DND-41 (cell line): ENCODE results near the gene CACNA1D.

Experiments used
- EZH2 ChIP-seq: IDR thresholded peaks from 3 replicates; pipeline ENCODE4 v1.6.1; 2012; ENCODE audit warnings: borderline replicate concordance, low read depth, mild to moderate bottlenecking, moderate library complexity, low read length, inconsistent platforms; ENCODE audit not compliant: severe bottlenecking
- TF ChIP-seq, protein P1 (sequence below): IDR thresholded peaks from 2 replicates; pipeline ENCODE4 v1.5.1; 2012; ENCODE audit warnings: borderline replicate concordance, low read length, moderate library complexity, mild to moderate bottlenecking; ENCODE audit not compliant: poor library complexity, severe bottlenecking; ENCODE audit errors: extremely low read depth

GRCh38 chr3:53808496-53808895 lies 314.1 kb downstream of the CACNA1D start:
- TF ChIP-seq, protein P1, sequence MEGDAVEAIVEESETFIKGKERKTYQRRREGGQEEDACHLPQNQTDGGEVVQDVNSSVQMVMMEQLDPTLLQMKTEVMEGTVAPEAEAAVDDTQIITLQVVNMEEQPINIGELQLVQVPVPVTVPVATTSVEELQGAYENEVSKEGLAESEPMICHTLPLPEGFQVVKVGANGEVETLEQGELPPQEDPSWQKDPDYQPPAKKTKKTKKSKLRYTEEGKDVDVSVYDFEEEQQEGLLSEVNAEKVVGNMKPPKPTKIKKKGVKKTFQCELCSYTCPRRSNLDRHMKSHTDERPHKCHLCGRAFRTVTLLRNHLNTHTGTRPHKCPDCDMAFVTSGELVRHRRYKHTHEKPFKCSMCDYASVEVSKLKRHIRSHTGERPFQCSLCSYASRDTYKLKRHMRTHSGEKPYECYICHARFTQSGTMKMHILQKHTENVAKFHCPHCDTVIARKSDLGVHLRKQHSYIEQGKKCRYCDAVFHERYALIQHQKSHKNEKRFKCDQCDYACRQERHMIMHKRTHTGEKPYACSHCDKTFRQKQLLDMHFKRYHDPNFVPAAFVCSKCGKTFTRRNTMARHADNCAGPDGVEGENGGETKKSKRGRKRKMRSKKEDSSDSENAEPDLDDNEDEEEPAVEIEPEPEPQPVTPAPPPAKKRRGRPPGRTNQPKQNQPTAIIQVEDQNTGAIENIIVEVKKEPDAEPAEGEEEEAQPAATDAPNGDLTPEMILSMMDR = no peak
- TF ChIP-seq EZH2 = no peak
